GM13977 (cell line): Measurements from ENCODE around the gene CCDC83.
A peak's percentile ranks its signal among the peaks of the same experiment; 100 is the strongest.

ENCODE experiments used
- DNase-seq: peaks from one replicate; pipeline ENCODE4 v3.0.0; 2012; ENCODE audit warnings: low spot score
- in situ Hi-C: fragments of 300-500 bp; cut with MboI; formaldehyde crosslinking; loops from one replicate; pipeline ENCODE4 v1.12.0; 2022; ENCODE audit warnings: low sequenced_read_pairs, low pct_unique_long_range_greater_than_20kb, mixed read lengths, inconsistent platforms; ENCODE audit not compliant: unreplicated experiment
- TF ChIP-seq, protein P1 (sequence below): IDR thresholded peaks from 2 replicates; pipeline ENCODE4 v1.5.1; 2012; ENCODE audit warnings: mild to moderate bottlenecking, control low read depth; ENCODE audit not compliant: insufficient read depth; ENCODE audit errors: extremely low read depth, missing control alignments

CCDC83 gene

GRCh38 chr11:85810871-85811611 is 44.1 kb upstream of the CCDC83 start, which contains the start of gene SYTL2:
Gene SYTL2 (minus strand): TSS chr11:85811141. CDS start chr11:85757725, 53,416 bp downstream.
- peak; percentile 66 for DNase-seq
- TF ChIP-seq, protein P1, sequence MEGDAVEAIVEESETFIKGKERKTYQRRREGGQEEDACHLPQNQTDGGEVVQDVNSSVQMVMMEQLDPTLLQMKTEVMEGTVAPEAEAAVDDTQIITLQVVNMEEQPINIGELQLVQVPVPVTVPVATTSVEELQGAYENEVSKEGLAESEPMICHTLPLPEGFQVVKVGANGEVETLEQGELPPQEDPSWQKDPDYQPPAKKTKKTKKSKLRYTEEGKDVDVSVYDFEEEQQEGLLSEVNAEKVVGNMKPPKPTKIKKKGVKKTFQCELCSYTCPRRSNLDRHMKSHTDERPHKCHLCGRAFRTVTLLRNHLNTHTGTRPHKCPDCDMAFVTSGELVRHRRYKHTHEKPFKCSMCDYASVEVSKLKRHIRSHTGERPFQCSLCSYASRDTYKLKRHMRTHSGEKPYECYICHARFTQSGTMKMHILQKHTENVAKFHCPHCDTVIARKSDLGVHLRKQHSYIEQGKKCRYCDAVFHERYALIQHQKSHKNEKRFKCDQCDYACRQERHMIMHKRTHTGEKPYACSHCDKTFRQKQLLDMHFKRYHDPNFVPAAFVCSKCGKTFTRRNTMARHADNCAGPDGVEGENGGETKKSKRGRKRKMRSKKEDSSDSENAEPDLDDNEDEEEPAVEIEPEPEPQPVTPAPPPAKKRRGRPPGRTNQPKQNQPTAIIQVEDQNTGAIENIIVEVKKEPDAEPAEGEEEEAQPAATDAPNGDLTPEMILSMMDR = no peak
- in situ Hi-C loops = no loop called here

- in situ Hi-C loops = no loop called here
- no peak for DNase-seq
- TF ChIP-seq, protein P1 = no peak
Observed at GRCh38 chr11:85811624-85812023, 43.6 kb upstream of the CCDC83 start.

GRCh38 chr11:85813721-85814120 is 41.5 kb upstream of the CCDC83 start:
- TF ChIP-seq, protein P1 = no peak
- no peak for DNase-seq
- in situ Hi-C loops = no loop called here

- in situ Hi-C loops = no loop called here
- TF ChIP-seq, protein P1 = no peak
- DNase-seq = no peak
Observed at GRCh38 chr11:85815186-85815931, 39.8 kb upstream of the CCDC83 start.

GRCh38 chr11:85819441-85819840 is 35.7 kb upstream of the CCDC83 start:
- TF ChIP-seq, protein P1 = no peak
- in situ Hi-C loops = no loop called here
- no peak for DNase-seq

GRCh38 chr11:85821636-85822035 is 33.5 kb upstream of the CCDC83 start:
- TF ChIP-seq, protein P1 = no peak
- in situ Hi-C loops = no loop called here
- no peak for DNase-seq
